ENCODE measurements around the gene GABRG3.

GABRG3 gene

GRCh38 chr15:27258287-27258686, 287.3 kb downstream of the GABRG3 start:
- intact Hi-C loops (cut with DNase I): no loop called here
- no peak for DNase-seq

DNA sequence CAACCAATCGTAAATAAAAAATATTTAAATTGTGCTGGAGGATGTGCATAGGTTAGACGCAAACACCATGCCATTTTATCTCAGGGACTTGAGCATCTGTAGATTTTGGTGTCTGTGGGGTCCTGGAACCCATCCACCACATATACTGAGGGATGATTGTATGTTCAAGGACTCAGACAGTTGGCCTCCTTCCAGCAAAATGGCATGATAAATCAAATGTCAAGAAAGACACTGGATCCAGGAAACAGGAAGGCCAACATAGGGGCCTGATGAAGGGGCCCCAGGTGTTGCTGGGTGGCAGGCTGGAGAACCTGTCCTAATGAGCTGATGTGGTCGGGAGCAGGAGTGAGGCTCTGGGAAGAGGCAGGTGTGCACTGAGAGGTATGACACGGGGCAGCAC, 289.5 kb downstream of the GABRG3 start:
- intact Hi-C loops (cut with DNase I): no loop called here
- no peak for DNase-seq

DNA sequence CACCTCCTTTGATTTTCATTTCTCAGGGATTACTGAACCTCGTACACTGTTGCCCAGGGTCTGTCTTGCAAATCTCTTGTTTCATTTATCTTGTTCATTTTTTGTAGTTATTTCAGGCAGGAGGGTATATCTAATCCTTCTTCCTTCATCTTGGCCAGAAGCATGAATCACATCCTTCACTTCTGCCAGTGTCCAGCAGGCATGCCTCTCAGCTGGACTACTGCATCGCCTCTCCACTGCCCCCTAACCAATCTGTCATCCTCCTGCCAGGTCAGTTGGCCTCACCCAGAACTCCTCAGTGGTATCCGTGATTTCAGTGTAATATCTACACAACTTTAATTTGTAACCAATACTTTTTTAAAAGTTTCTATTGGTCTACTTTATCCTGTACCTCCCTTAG, 297.9 kb downstream of the GABRG3 start:
- intact Hi-C loops (cut with DNase I): no loop called here
- DNase-seq: no peak

- DNase-seq: no peak
- intact Hi-C loops (cut with DNase I): no loop called here
These were observed 300.3 kb downstream of the GABRG3 start for GRCh38 chr15:27271258-27271657.

- peak in 20 of 42 donors; percentile 20 to 82 (median 37) for DNase-seq
- intact Hi-C loops (cut with DNase I): no loop called here
These were observed 301.4 kb downstream of the GABRG3 start for GRCh38 chr15:27272427-27272826.

DNA sequence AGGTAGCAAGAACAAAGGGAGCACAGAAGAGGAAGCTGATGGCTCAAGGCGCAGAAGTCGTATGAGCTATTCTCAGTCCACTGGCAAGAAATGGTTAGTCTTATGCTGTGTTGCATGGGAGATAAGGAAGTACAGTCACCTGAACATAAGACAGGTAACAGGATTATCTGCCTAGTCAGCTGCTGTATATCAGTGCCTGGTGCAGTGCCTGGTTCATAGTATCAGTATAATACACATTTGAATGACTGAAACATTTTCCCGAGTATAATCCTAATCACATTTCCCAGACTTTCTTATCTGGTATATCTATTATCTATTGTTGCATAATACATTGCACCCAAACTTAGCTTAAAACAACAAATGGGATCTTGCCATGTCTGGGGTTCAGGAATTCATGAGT, 302.5 kb downstream of the GABRG3 start:
- intact Hi-C loops (cut with DNase I): no loop called here
- DNase-seq: no peak

- no peak for DNase-seq
- intact Hi-C loops (cut with DNase I): no loop called here
These were observed 307.8 kb downstream of the GABRG3 start for GRCh38 chr15:27278761-27279160.

DNA sequence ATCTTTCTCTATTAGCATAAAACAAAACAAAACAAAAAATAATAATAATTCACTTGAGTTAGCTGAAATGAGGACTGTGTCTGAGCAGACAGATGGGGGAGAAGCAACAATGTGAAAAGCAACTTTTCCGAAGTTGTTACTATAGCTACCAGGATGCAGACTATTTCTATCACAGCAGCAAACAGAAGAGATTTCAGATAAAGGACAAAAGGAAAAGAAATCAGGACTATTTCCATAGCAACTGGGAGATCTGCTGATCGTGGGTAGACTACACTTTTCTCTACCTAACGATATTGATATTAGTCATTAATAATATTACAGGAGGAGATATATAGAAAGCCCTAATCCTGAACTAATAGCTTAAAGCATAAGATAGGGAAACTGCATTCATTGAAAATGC, 321.7 kb downstream of the GABRG3 start:
- intact Hi-C loops (cut with DNase I): no loop called here
- DNase-seq: no peak

- intact Hi-C loops (cut with DNase I): no loop called here
- no peak for DNase-seq
These were observed 322.6 kb downstream of the GABRG3 start for GRCh38 chr15:27293607-27294006.

- intact Hi-C loops (cut with DNase I): loop anchor here (10.0 kb wide), 1 partner anchor 57 kb away; no protein-coding TSS in a partner anchor
- DNase-seq: no peak
These were observed 346.8 kb downstream of the GABRG3 start for GRCh38 chr15:27317736-27318135.

GRCh38 chr15:27323801-27324200, 352.8 kb downstream of the GABRG3 start:
- no peak for DNase-seq
- intact Hi-C loops (cut with DNase I): no loop called here

DNA sequence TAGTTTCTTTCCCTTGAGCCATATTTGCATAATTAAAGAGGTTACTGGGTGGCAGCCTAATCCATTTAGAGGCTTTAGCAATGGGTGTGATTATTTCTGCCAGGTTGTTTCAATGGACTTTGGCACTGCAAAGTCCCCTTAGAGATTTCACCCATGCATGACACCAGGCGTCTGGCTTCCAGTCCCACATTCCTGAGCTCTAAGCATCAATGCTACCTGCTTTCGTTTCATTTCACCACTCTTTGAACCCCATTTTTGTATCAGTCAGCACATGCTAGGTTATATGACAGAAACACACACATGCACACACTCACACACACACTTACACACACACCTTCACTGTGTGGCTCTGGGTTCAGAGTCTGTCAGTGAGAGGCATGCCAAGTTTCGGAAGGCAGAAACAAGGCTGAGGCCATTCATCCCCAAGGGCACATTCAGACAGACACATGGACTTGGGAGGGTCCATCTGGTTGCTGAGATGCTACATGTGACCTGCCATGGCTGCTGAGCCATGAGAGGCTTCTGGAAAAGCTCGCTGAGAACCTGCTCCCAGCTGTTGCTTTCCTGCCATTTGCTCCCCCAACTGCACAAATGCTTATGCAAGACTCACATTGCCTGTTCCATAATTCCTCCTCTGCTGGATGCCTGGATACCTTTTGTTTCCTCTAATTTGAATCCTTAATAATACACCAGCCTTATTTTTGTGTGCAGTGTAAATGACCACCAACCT, 354.1 kb downstream of the GABRG3 start:
- DNase-seq: no peak
- intact Hi-C loops (cut with DNase I): no loop called here

DNA sequence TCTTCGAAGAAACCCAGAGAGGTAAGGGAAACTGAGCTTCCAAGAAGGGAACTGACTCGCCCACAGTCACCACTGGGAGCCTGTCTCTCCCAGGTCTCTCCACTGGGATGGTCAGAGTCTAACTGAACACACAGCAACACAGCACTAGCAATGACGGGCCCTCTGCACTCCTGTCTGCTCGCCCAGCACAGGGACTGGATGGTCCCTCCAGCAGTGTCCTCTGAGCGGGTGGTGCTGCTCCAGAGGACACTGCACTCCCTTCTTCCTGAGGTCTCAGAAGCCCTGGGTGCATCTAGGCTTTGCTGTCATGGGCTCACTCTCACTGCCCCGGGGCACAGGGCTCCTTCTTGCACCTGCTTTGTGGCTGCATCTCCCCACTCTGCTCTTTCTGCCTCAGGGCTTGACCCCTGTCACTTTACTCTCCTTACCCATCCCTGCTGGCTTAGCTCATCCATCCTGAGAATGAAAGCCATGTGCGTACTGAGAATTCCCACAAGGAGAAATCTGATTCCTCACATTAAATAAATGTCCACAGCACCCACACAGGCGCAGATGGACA, 356.6 kb downstream of the GABRG3 start:
- intact Hi-C loops (cut with DNase I): no loop called here
- no peak for DNase-seq

DNA sequence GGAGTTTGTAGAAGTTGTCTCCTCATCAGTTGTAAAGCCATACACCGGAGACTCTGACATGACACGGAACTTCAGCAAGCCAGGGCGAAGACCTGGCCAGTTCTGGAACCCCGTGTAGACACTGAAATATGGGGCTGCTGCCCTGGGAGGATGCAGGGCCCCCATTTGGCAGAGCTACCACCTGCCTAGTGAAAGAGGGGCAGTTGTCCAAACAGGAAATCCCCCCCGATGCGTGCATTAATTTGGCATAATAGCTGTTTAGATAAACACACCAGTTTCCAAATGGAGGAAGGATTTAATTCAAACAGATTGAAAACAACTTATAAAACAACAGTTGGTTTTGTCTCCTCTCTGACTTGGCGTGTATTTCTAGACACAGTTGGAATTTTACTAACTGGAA, 357.2 kb downstream of the GABRG3 start:
- DNase-seq: no peak
- intact Hi-C loops (cut with DNase I): no loop called here

DNA sequence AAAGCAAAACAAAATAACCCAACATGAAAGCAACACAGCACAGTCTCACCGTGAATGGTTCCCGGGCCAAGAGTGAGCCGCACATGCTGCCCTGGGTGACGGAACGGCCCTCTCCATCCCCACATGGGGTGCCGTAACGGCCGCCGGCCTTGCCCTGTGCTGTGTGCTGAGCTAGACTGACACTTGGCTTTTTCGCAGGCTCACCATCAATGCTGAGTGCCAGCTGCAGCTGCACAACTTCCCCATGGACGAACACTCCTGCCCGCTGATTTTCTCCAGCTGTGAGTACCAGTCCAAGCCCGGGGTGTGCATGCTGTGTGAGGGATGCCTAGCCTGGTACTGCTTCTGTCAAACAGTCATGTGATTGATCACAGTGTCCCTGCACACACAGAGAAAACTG, 357.6 kb downstream of the GABRG3 start:
- peak in 41 of 42 donors; percentile 8 to 70 (median 43) for DNase-seq
- intact Hi-C loops (cut with DNase I): no loop called here

DNA sequence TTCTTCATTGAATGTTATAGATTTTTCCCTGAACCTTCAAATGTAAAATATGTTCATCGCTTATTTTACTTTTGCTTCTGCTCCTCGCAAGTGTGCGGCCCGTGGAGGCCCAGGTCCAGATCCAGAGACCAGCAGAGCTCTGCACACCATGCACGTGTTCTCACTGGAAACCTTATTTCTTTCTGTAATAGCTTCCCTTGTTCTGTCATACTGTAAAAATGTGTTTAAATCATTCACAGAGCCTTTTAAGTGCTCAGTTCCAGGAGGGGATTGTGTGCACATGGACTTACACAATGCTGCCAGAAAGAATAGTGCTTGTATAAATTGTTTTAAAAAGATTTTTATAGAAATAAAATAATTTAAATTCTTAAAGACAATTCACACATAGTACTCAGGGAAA, 359.3 kb downstream of the GABRG3 start:
- no peak for DNase-seq
- intact Hi-C loops (cut with DNase I): no loop called here

DNA sequence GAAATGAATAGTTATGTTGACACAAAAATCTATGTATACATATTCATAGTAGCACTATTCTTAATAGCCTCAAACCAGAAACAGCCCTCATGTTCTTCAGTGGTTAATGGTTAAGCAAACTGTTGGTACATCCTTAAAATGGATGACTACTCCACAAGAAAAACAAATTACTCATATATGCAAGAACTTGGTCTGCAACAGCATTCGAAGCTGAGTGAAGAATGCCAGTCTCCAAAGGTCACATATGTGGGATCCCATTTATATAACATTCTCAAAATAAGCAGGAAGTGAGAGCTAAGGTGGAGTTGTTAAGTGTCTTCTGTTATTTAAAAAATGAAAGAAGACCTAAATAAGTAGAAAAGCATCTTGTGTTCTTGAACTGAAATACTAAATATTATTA, 365.7 kb downstream of the GABRG3 start:
- intact Hi-C loops (cut with DNase I): no loop called here

DNA sequence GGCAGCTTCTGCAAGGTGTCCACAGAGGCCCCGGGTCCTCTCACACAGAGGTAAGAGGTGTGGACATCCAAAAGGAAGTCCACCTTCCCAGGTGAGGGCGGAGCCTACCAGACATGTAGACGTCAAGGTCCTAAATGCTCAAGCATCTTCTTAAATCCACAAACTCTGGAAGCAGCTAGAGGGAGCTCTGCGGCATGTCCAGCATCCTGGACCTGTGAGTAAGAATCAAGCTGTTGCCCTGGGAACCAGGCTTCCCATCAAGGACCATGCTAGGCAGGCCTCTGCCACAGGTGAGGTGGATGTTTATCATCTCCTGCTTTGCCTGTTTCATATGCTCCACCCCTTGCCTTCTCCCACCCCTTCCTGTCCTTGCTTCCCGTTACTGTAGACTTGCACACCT, 368.2 kb downstream of the GABRG3 start:
- no peak for DNase-seq
- intact Hi-C loops (cut with DNase I): no loop called here

More for the DNA sequence above, 365.7 kb downstream of the GABRG3 start:
- no peak for DNase-seq

DNA sequence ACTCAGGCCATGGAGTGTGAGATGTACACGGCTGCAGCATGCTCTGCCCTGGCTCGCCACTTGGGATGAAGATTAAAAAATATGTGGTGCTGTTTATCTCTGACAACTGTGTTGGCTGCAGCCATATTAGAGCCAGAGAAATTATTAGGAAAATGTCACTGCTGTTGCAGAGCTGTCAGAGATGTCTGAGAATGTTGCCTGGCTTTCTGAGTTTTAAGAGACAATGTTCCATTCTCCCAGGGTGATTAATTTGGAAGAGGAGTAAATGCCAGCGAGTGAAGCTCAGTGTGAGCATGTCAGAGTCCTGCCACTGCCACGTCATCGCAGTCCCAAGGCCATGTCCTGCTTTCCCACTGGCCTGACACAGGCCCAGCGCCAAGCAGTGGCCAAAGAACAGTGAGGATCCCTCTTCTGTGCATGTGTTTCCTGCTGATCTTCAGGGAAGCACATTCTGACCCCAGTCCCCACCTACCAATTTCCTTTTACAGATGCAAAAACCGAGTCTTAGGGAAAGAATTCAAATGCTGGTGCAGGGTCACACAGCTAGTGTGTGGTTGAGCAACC, 370.9 kb downstream of the GABRG3 start:
- intact Hi-C loops (cut with DNase I): no loop called here
- DNase-seq: no peak

DNA sequence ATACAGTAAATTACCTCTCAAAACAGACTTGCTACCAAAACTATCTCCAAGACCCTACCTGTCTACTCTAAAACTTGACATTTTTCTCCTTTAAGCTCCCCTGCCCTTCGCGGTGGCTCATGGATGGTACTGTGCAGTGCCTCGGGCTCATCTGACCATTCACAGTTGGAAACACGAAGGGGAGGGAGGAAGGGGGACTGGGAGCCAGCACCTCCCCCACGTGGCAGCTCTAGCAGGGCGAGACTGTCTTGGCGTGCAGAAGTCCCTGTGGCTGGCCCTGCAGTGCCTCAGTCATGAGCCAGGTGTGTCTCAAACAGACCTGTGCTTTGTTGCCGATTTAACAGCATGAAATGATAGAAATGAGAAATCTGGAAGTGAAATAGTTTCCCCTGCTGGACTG, 372.0 kb downstream of the GABRG3 start:
- intact Hi-C loops (cut with DNase I): no loop called here
- no peak for DNase-seq

GRCh38 chr15:27352136-27352535, 381.2 kb downstream of the GABRG3 start:
- no peak for DNase-seq
- intact Hi-C loops (cut with DNase I): no loop called here
